H9 (cell line): Measurements from ENCODE around the gene HSD17B12. TPM values are rescaled to one million over a fixed set of nuclear protein-coding genes. Genes with fewer than 3 reads are reported as not detected.

ENCODE experiments used
- DNase-seq: peaks from one replicate; pipeline ENCODE4 v3.0.0-alpha.2; 2017
- H2AFZ ChIP-seq: one replicate; pipeline ENCODE4 v1.6.1; 2013; ENCODE audit warnings: mild to moderate bottlenecking, low read length, control low read depth, moderate library complexity
- H2AK5ac ChIP-seq: 2 replicates; pipeline ENCODE4 v1.6.1; 2013; ENCODE audit warnings: low read length, control low read depth, mixed read lengths; ENCODE audit not compliant: insufficient read length
- H2BK120ac ChIP-seq: one replicate; pipeline ENCODE4 v1.6.1; 2013; ENCODE audit warnings: low read depth, mild to moderate bottlenecking, low read length, control low read depth, inconsistent platforms; ENCODE audit not compliant: poor library complexity, severe bottlenecking
- H2BK12ac ChIP-seq: 2 replicates; pipeline ENCODE4 v1.6.1; 2013; ENCODE audit warnings: low read length, control low read depth, mixed read lengths, low read depth; ENCODE audit not compliant: insufficient read length
- H2BK15ac ChIP-seq: 2 replicates; pipeline ENCODE4 v1.6.1; 2013; ENCODE audit warnings: low read depth, low read length, control low read depth
- H2BK20ac ChIP-seq: one replicate; pipeline ENCODE4 v1.6.1; 2013; ENCODE audit warnings: low read depth, mild to moderate bottlenecking, low read length, control low read depth, inconsistent platforms; ENCODE audit not compliant: poor library complexity, severe bottlenecking
- H2BK5ac ChIP-seq: 2 replicates; pipeline ENCODE4 v1.6.1; 2013; ENCODE audit warnings: low read length, control low read depth, mixed read lengths; ENCODE audit not compliant: insufficient read length
- H3K14ac ChIP-seq: 2 replicates; pipeline ENCODE4 v1.6.1; 2013; ENCODE audit warnings: low read length, control low read depth; ENCODE audit not compliant: insufficient read depth
- H3K18ac ChIP-seq: 2 replicates; pipeline ENCODE4 v1.6.1; 2013; ENCODE audit warnings: low read depth, mild to moderate bottlenecking, mixed read lengths, low read length, control low read depth; ENCODE audit not compliant: insufficient read length
- H3K23ac ChIP-seq: 2 replicates; pipeline ENCODE4 v1.6.1; 2013; ENCODE audit warnings: low read length, control low read depth, mixed read lengths, low read depth; ENCODE audit not compliant: insufficient read length
- H3K23me2 ChIP-seq: 2 replicates; pipeline ENCODE4 v1.6.1; 2013; ENCODE audit warnings: low read depth, mild to moderate bottlenecking, mixed read lengths, low read length, control low read depth; ENCODE audit not compliant: insufficient read length, poor library complexity, severe bottlenecking
- H3K27ac ChIP-seq: 2 replicates; pipeline ENCODE4 v1.5.1; 2013; ENCODE audit warnings: low read length, control low read depth, mixed read lengths, low read depth; ENCODE audit not compliant: insufficient read length
- H3K27me3 ChIP-seq: 2 replicates; pipeline ENCODE4 v1.6.1; 2013; ENCODE audit warnings: low read length, control low read depth, inconsistent platforms; ENCODE audit not compliant: insufficient read depth
- H3K4ac ChIP-seq: 2 replicates; pipeline ENCODE4 v1.6.1; 2013; ENCODE audit warnings: low read depth, mild to moderate bottlenecking, control low read depth, inconsistent platforms, low read length, moderate library complexity
- H3K4me1 ChIP-seq: 2 replicates; pipeline ENCODE4 v1.6.1; 2013; ENCODE audit warnings: low read length, control low read depth, inconsistent platforms; ENCODE audit not compliant: insufficient read depth
- H3K4me2 ChIP-seq: 2 replicates; pipeline ENCODE4 v1.6.1; 2013; ENCODE audit warnings: low read length, control low read depth, mixed read lengths; ENCODE audit not compliant: insufficient read length, insufficient read depth
- H3K56ac ChIP-seq: 2 replicates; pipeline ENCODE4 v1.6.1; 2013; ENCODE audit warnings: low read depth, mild to moderate bottlenecking, mixed read lengths, low read length, control low read depth; ENCODE audit not compliant: insufficient read length
- H3K79me1 ChIP-seq: 2 replicates; pipeline ENCODE4 v1.6.1; 2013; ENCODE audit warnings: low read depth, mild to moderate bottlenecking, moderate library complexity, low read length, control low read depth, inconsistent platforms; ENCODE audit not compliant: insufficient read depth, poor library complexity, severe bottlenecking
- H3K79me2 ChIP-seq: 2 replicates; pipeline ENCODE4 v1.6.1; 2013; ENCODE audit warnings: low read length, control low read depth, inconsistent platforms; ENCODE audit not compliant: insufficient read depth
- H3K9ac ChIP-seq: 2 replicates; pipeline ENCODE4 v1.6.1; 2013; ENCODE audit warnings: low read length, control low read depth, mixed read lengths; ENCODE audit not compliant: insufficient read length; ENCODE audit errors: extremely low read depth
- H3K9me3 ChIP-seq: one replicate; pipeline ENCODE4 v1.6.1; 2013; ENCODE audit warnings: low read depth, low read length, inconsistent platforms; ENCODE audit not compliant: control insufficient read depth
- H3T11ph ChIP-seq: one replicate; pipeline ENCODE4 v1.6.1; 2013; ENCODE audit warnings: mild to moderate bottlenecking, low read length, control low read depth, inconsistent platforms
- H4K20me1 ChIP-seq: one replicate; pipeline ENCODE4 v1.6.1; 2013; ENCODE audit not compliant: control insufficient read depth, insufficient read length, insufficient read depth
- H4K5ac ChIP-seq: 2 replicates; pipeline ENCODE4 v1.6.1; 2013; ENCODE audit warnings: low read depth, mild to moderate bottlenecking, mixed read lengths, low read length, control low read depth; ENCODE audit not compliant: insufficient read length
- H4K8ac ChIP-seq: replicated peaks from 2 replicates; pipeline ENCODE4 v1.6.1; 2013; ENCODE audit warnings: low read length, control low read depth, mixed read lengths, low read depth; ENCODE audit not compliant: insufficient read length
- H4K91ac ChIP-seq: 2 replicates; pipeline ENCODE4 v1.6.1; 2013; ENCODE audit warnings: low read depth, mild to moderate bottlenecking, moderate library complexity, mixed read lengths, low read length, control low read depth; ENCODE audit not compliant: insufficient read length
- H3K27ac Mint-ChIP-seq, 3 experiments: 2 replicates in 2 of 3; 3 replicates in 1 of 3; pipeline ENCODE4 v1.8.0; 2020 to 2021; ENCODE audit warnings: mixed read lengths in 3 of 3, mild to moderate bottlenecking in 1 of 3, moderate library complexity in 1 of 3
- H3K27me3 Mint-ChIP-seq: 2 replicates; pipeline ENCODE4 v1.8.0; 2021; ENCODE audit warnings: low read depth, mild to moderate bottlenecking, moderate library complexity, mixed read lengths
- H3K36me3 Mint-ChIP-seq, 3 experiments: 2 replicates in 2 of 3; 3 replicates in 1 of 3; pipeline ENCODE4 v1.8.0; 2020 to 2021; ENCODE audit warnings: low read depth in 3 of 3, mixed read lengths in 3 of 3; ENCODE audit not compliant: insufficient read depth in 1 of 3
- H3K4me1 Mint-ChIP-seq, 2 experiments: 2 replicates each; pipeline ENCODE4 v1.8.0; 2020; ENCODE audit warnings: mixed read lengths in 2 of 2
- H3K4me3 Mint-ChIP-seq, 2 experiments: 2 replicates in 1 of 2; 3 replicates in 1 of 2; pipeline ENCODE4 v1.8.0; 2020 to 2021; ENCODE audit warnings: mild to moderate bottlenecking in 2 of 2, mixed read lengths in 2 of 2, moderate library complexity in 1 of 2
- H3K9me3 Mint-ChIP-seq, 2 experiments: 2 replicates in 1 of 2; 3 replicates in 1 of 2; pipeline ENCODE4 v1.8.0; 2020; ENCODE audit warnings: mild to moderate bottlenecking in 2 of 2, mixed read lengths in 2 of 2, moderate library complexity in 1 of 2
- CTCF ChIP-seq: fragments of 200-600 bp; sonication (generic); conservative IDR thresholded peaks from 3 replicates; pipeline ENCODE4 v1.8.0; 2021; ENCODE audit warnings: antibody characterized with exemption, mild to moderate bottlenecking
- WGBS: extraction: QIAGEN DNeasy Blood & Tissue Kit; methylation state at CpG from one replicate; pipeline ENCODE4 v1.1.7; 2013; ENCODE audit warnings: missing lambda C conversion rate, low lambda C conversion rate, mixed read lengths; ENCODE audit not compliant: insufficient read length; ENCODE audit errors: extremely low coverage; 5-methylcytosine and 5-hydroxymethylcytosine counted together
- total RNA-seq: library from RNA; stranded (reverse); gene quantifications from 2 replicates; pipeline ENCODE4 v1.2.1, GENCODE V29; 2021

HSD17B12 gene
- total RNA-seq, 1 experiment from 2014 or later = 111 TPM

GRCh38 chr11:43835104-43835503, 154.6 kb downstream of the HSD17B12 start:
- no CpG with 5 or more reads among the region's 7 CpGs for WGBS
- Histone ChIP-seq H4K5ac (no peak overlapping the region), H3K4ac (no peak overlapping the region), H3T11ph (no peak overlapping the region), H2BK15ac (no peak overlapping the region), H3K23ac (no peak overlapping the region), H2BK120ac (no peak overlapping the region), H3K4me1 (no peaks in the 10 kb centered on the region), H4K20me1 (no peaks in the 10 kb centered on the region), H3K56ac (no peak overlapping the region), H3K4me2 (no peak overlapping the region), H2BK20ac (no peak overlapping the region), H2AK5ac (no peak overlapping the region), H2BK12ac (no peak overlapping the region), H4K8ac (no peak overlapping the region), H3K14ac (no peak overlapping the region), H3K27me3 (no peaks in the 10 kb centered on the region), H4K91ac (no peak overlapping the region), H3K27ac (no peak overlapping the region), H3K79me2 (no peaks in the 10 kb centered on the region), H2AFZ (no peak overlapping the region), H3K23me2 (no peaks in the 10 kb centered on the region), H2BK5ac (no peak overlapping the region), H3K79me1 (no peaks in the 10 kb centered on the region), H3K9ac (no peak overlapping the region), H3K9me3 (no peaks in the 10 kb centered on the region), H3K18ac (no peak overlapping the region)
- Mint-ChIP-seq H3K36me3 (peaks cover 8 to 26% (median 12%) of the 10 kb centered on the region in 3 experiments; a peak in 6 of 7 replicates), H3K9me3 (no peaks in the 10 kb centered on the region), H3K27ac (no peak overlapping the region), H3K4me3 (no peak overlapping the region), H3K27me3 (no peaks in the 10 kb centered on the region), H3K4me1 (peaks cover 0 to 7% of the 10 kb centered on the region in 2 experiments; a peak in 1 of 4 replicates)
- no peak for TF ChIP-seq CTCF
- no peak for DNase-seq
